ENCODE measurements around the gene GPR12.
A peak's percentile ranks its signal among the peaks of the same experiment; 100 is the strongest.

Gene GPR12

DNA sequence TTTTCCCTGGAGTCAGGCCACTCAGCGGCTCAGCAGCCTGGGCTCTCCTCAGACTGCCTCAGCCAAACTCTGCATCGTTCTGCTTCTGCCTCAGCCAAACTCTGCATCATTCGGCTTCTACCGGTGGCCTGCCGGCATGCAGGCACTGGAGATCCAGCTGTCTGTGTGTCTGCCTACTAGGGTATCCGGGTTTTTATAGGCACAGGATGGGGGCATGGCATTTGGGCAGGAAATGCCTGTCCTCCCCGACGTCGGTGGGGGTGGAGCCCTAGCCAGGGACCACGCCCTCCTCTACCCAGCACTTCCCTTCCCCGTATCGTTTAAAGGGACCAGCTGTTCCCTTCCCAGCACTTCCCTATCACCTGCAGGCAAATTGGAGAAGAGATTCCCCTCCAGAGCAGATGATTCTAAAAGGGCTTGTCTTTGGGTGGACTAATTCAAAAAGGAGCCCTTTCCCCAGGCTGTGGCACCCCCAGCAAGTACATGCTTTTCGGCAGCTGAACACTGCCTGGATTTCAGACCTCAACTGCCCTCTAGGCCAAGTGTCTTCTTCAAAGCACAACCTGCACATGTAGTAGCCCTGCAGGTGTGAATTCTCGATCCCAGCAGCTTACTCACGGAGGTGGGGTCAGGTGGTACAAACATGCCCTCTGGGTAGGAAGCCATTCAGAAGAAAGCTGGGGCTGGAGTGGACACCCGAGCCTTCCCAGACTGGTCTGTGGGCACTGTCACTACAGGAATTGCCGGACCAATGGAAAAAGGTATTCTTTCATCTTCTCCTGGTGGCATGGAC lies 25.4 kb upstream of the GPR12 start:
- H3K27ac Mint-ChIP-seq: no peak overlapping the region
- H3K27me3 Mint-ChIP-seq (ENCODE audit: low read depth): peaks cover 50% of the 10 kb centered on the region
- H3K4me3 Mint-ChIP-seq: peak overlapping the region in 1 of 3 experiments; percentile 19
- peaks cover 7% of the 10 kb centered on the region for H3K4me1 Mint-ChIP-seq
- TF ChIP-seq CTCF (IDR thresholded peaks at IDR 0.05; ENCODE audit: unreplicated experiment in 3 of 3): no peak
- H3K36me3 Mint-ChIP-seq (ENCODE audit: low read depth): no peaks in the 10 kb centered on the region
- H3K9me3 Mint-ChIP-seq: peaks cover 8% of the 10 kb centered on the region

DNA sequence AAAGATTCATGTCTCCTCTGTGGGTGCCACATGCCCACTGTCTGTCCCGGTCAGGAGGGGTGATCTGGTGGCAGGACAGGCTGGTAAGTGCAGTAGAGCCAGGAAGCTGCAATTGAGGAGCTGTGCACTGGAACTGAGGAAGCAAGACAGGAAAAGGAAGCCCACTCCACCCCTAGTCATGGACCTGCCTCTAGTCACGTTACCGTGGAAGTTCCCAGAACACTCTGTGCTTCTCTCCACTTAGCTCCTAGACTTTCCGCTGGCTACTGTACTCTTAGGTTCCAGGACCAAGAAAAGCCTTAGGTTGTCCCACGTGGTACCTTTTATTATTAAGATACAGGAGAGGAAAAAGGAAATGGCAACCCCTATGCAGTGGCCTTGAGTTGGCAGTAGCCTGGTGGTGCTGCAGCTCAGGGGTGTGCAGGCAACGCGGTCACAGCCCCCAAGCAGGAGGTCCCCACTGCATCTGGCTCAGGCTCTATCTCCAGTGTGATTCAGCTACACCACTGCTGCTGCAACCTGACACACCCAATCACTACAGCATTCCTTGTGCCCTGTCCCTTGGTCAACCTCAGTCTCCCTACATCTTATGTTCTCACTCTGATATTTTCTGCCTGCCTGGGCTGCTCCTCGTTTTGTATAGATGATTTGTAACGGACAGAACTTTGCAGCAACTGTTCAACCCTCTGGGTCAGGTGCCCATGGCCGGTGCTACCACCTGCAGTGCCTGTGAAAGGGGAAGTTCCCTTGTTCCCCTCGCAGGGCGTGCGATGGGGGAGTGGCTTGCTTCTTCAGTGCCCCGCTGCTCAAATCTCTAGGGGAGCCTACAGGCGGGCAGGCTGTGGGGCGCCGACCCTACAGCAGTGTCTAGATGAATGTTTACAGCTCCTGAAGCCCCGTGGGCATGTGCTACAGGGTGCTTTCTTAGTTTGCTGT lies 24.4 kb upstream of the GPR12 start:
- peaks cover 54% of the 10 kb centered on the region for H3K27me3 Mint-ChIP-seq (ENCODE audit: low read depth)
- H3K36me3 Mint-ChIP-seq (ENCODE audit: low read depth): no peaks in the 10 kb centered on the region
- peaks cover 8% of the 10 kb centered on the region for H3K9me3 Mint-ChIP-seq
- no peak overlapping the region for H3K27ac Mint-ChIP-seq
- peaks cover 7% of the 10 kb centered on the region for H3K4me1 Mint-ChIP-seq
- no peak overlapping the region for H3K4me3 Mint-ChIP-seq
- no peak for TF ChIP-seq CTCF (IDR thresholded peaks at IDR 0.05; ENCODE audit: unreplicated experiment in 3 of 3)

- peaks cover 45% of the 10 kb centered on the region for H3K27me3 Mint-ChIP-seq (ENCODE audit: low read depth)
- no peak for TF ChIP-seq CTCF (IDR thresholded peaks at IDR 0.05; ENCODE audit: unreplicated experiment in 3 of 3)
- H3K36me3 Mint-ChIP-seq (ENCODE audit: low read depth): no peaks in the 10 kb centered on the region
- no peak overlapping the region for H3K27ac Mint-ChIP-seq
- peaks cover 3% of the 10 kb centered on the region for H3K4me1 Mint-ChIP-seq
- peaks cover 8% of the 10 kb centered on the region for H3K9me3 Mint-ChIP-seq
- no peak overlapping the region for H3K4me3 Mint-ChIP-seq
These were observed 19.8 kb upstream of the GPR12 start for GRCh38 chr13:26780411-26780810.

DNA sequence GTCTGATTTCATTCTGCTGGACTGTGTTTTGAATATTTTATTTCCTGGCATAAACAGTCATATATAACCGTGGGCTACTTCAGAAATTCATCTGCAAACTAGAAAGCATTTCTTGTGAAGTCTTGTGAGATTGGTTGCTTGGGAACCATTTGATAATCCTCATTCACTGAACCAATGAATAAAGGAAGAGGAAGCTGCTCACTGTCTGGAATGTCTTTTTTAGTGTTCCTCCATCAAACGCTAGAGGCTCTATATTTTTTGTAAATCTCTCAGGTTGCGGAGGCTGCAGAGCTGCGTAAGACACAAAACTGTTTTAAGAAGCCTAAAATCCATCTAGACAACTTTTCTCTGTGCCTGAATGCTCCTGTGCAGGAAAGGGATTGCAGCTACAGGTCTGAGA lies 18.7 kb upstream of the GPR12 start:
- H3K36me3 Mint-ChIP-seq (ENCODE audit: low read depth): no peaks in the 10 kb centered on the region
- no peak overlapping the region for H3K4me3 Mint-ChIP-seq
- no peak for TF ChIP-seq CTCF (IDR thresholded peaks at IDR 0.05; ENCODE audit: unreplicated experiment in 3 of 3)
- no peak overlapping the region for H3K27ac Mint-ChIP-seq
- no peaks in the 10 kb centered on the region for H3K4me1 Mint-ChIP-seq
- H3K9me3 Mint-ChIP-seq: peaks cover 6% of the 10 kb centered on the region
- H3K27me3 Mint-ChIP-seq (ENCODE audit: low read depth): peaks cover 36% of the 10 kb centered on the region

DNA sequence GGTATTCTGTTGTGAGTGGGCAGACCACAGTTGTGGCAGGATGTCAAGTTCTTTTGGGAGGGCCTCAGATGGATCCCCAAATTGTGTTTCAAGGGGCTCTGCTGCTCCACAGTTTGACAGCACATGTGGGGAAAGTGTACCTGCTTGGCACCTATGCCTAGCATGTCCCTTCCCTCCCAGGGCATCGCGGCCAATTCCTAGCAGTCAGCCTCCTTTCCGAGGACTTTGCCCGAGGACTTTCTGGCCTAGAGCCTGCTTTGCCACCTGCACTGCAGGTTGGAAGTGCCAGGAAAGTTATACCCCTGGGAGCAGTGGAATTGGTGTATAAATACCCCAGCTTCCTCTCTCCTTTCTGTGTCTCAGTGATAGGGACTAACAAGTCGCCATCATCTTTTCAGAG lies 11.9 kb upstream of the GPR12 start:
- Mint-ChIP-seq H3K4me3 (no peak overlapping the region), H3K27ac (no peak overlapping the region), H3K27me3 (ENCODE audit: low read depth) (peaks cover 19% of the 10 kb centered on the region), H3K36me3 (ENCODE audit: low read depth) (no peaks in the 10 kb centered on the region), H3K4me1 (no peaks in the 10 kb centered on the region), H3K9me3 (no peaks in the 10 kb centered on the region)
- no peak for TF ChIP-seq CTCF (IDR thresholded peaks at IDR 0.05; ENCODE audit: unreplicated experiment in 3 of 3)
